ENCODE data around the gene ROR1. TPM values are rescaled to one million over a fixed set of nuclear protein-coding genes. Genes with fewer than 3 reads are reported as not detected.

ROR1 gene
- total and polyA plus RNA-seq, 9 of the 15 experiments (the other 6 are each of a cell fraction or from before 2014, with no cell fraction given), result 0.02 TPM; not detected in 8

- no peaks in the 10 kb centered on the region for H3K9me1 ChIP-seq (ENCODE audit: control insufficient read depth, insufficient read depth, low read length)
- DNase-seq (ENCODE audit: extremely low read depth in 1 of 4, low spot score in 3 of 4) (no peak), FAIRE-seq (no peak), ATAC-seq (no peak)
- TF ChIP-seq CEBPG (CRISPR knock-in tag; IDR thresholded peaks at IDR 0.05) (no peak), CEBPG (tag; conservative IDR thresholded peaks at IDR 0.05 in 1 of 2, IDR thresholded peaks at IDR 0.05 in 1 of 2) (peak in 1 of 2 experiments; percentile 56; a peak in 2 of 4 replicates), CEBPB (tag; IDR thresholded peaks at IDR 0.05) (peak; percentile 58), ZNF224 (CRISPR knock-in tag; IDR thresholded peaks at IDR 0.05) (no peak)
- TF ChIP-seq, protein P1, sequence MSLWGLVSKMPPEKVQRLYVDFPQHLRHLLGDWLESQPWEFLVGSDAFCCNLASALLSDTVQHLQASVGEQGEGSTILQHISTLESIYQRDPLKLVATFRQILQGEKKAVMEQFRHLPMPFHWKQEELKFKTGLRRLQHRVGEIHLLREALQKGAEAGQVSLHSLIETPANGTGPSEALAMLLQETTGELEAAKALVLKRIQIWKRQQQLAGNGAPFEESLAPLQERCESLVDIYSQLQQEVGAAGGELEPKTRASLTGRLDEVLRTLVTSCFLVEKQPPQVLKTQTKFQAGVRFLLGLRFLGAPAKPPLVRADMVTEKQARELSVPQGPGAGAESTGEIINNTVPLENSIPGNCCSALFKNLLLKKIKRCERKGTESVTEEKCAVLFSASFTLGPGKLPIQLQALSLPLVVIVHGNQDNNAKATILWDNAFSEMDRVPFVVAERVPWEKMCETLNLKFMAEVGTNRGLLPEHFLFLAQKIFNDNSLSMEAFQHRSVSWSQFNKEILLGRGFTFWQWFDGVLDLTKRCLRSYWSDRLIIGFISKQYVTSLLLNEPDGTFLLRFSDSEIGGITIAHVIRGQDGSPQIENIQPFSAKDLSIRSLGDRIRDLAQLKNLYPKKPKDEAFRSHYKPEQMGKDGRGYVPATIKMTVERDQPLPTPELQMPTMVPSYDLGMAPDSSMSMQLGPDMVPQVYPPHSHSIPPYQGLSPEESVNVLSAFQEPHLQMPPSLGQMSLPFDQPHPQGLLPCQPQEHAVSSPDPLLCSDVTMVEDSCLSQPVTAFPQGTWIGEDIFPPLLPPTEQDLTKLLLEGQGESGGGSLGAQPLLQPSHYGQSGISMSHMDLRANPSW (CRISPR knock-in tag; IDR thresholded peaks at IDR 0.05), result no peak
- no peak overlapping the region for H3K4me3 ChIP-seq
- no peak overlapping the region for H3K27ac ChIP-seq (ENCODE audit: extremely low read depth, low read depth, low read length)
- H3K27me3 ChIP-seq (ENCODE audit: control insufficient read depth in 2 of 2, insufficient read depth in 2 of 2, low read length in 2 of 2), result no peaks in the 10 kb centered on the region
- H3K9ac ChIP-seq (ENCODE audit: insufficient read depth in 1 of 2, low read depth in 2 of 2, low read length in 2 of 2), result no peak overlapping the region
- H3K79me2 ChIP-seq (ENCODE audit: control insufficient read depth, insufficient read depth, low read length), result no peaks in the 10 kb centered on the region
- H3K4me2 ChIP-seq (ENCODE audit: insufficient read depth, low read length), result no peak overlapping the region
- intact Hi-C loops (cut with micrococcal nuclease), result no loop called here
- in situ Hi-C loops (cut with MboI), result no loop called here
- H4K20me1 ChIP-seq (replicated peaks; ENCODE audit: control insufficient read depth, insufficient read depth, low read length), result no peaks in the 10 kb centered on the region
- no peak overlapping the region for H2AFZ ChIP-seq (ENCODE audit: low read depth, low read length)
- H3K4me1 ChIP-seq (replicated peaks in 1 of 2; ENCODE audit: control insufficient read depth in 2 of 2, insufficient read depth in 2 of 2, low read length in 2 of 2), result no peaks in the 10 kb centered on the region
- WGBS (ENCODE audit: insufficient coverage, low coverage, missing lambda C conversion rate), result 0% methylated on average over 3 of the region's 3 CpGs
- BruUV-seq (replicated peaks), result no TSS peak
- H3K9me3 ChIP-seq (replicated peaks; ENCODE audit: control insufficient read depth, insufficient read depth, low read depth, low read length), result no peaks in the 10 kb centered on the region
- no peaks in the 10 kb centered on the region for H3K36me3 ChIP-seq (ENCODE audit: control insufficient read depth, insufficient read depth, low read length)
- ChIA-PET CTCF (ENCODE audit: low intra/inter-chr PET ratio) (no interaction called here), POLR2A (no interaction called here)
Measured at GRCh38 chr1:64080941-64081562, 307.2 kb downstream of the ROR1 start.
